Measurements from ENCODE around the gene EYA2. TPM values are rescaled to one million over a fixed set of nuclear protein-coding genes. Genes with fewer than 3 reads are reported as not detected.

Gene EYA2
- polyA plus RNA-seq, 3 donors: 0.04 to 0.16 TPM; not detected in 1

- H3K9me3 ChIP-seq (replicated peaks in 1 of 2; ENCODE audit: control insufficient read depth in 1 of 2, insufficient read depth in 1 of 2, low read length in 2 of 2): peaks cover 10% of the 10 kb centered on the region in 2 donors
- intact Hi-C loops (cut with micrococcal nuclease): loop anchor here in 1 of 2 donors (5.0 kb wide), 1 partner anchor 37 kb away; no protein-coding TSS in a partner anchor
- WGBS (ENCODE audit: insufficient coverage): 95% methylated on average over 3 of the region's 4 CpGs
Observed at GRCh38 chr20:47115694-47116093, 221.1 kb downstream of the EYA2 start.

GRCh38 chr20:47117371-47117770, 222.7 kb downstream of the EYA2 start:
- no peak overlapping the region for H3K27ac Mint-ChIP-seq
- peaks cover 16% of the 10 kb centered on the region for H3K4me1 Mint-ChIP-seq
- Histone ChIP-seq H2AFZ (ENCODE audit: insufficient read depth, low read depth, low read length, poor library complexity, severe bottlenecking) (no peak overlapping the region), H3K9me3 (replicated peaks in 1 of 2; ENCODE audit: control insufficient read depth in 1 of 2, insufficient read depth in 1 of 2, low read length in 2 of 2) (no peaks in the 10 kb centered on the region), H3K9ac (ENCODE audit: insufficient read depth, low read length, poor library complexity, severe bottlenecking) (no peak overlapping the region), H3K4me1 (ENCODE audit: control insufficient read depth in 1 of 2, insufficient read depth in 2 of 2, low read length in 2 of 2) (peaks cover 11 to 13% of the 10 kb centered on the region in 2 donors), H3K4me3 (replicated peaks in 1 of 3; ENCODE audit: low read depth in 2 of 3, low read length in 3 of 3) (no peak overlapping the region), H3K4me2 (replicated peaks; ENCODE audit: extremely low read depth, low read length, poor library complexity, severe bottlenecking) (no peak overlapping the region), H3K79me2 (ENCODE audit: insufficient read depth, low read length) (no peaks in the 10 kb centered on the region), H3K27me3 (ENCODE audit: control insufficient read depth in 2 of 2, insufficient read depth in 2 of 2, low read length in 2 of 2) (peaks cover 0 to 3% of the 10 kb centered on the region in 2 donors), H3K27ac (ENCODE audit: low read depth in 1 of 2, low read length in 2 of 2) (no peak overlapping the region), H4K20me1 (ENCODE audit: insufficient read depth, low read length) (no peaks in the 10 kb centered on the region), H3K36me3 (replicated peaks in 1 of 2; ENCODE audit: control insufficient read depth in 1 of 2, insufficient read depth in 2 of 2, low read length in 2 of 2) (no peaks in the 10 kb centered on the region)
- no peak for DNase-seq
- H3K36me3 Mint-ChIP-seq: peaks cover 0 to 3% of the 10 kb centered on the region in 2 donors
- peaks cover 0 to 3% (median 0%) of the 10 kb centered on the region in 7 donors for H3K9me3 Mint-ChIP-seq
- TF ChIP-seq CTCF (IDR thresholded peaks at IDR 0.05): no peak
- peak overlapping the region in 1 of 2 donors; percentile 49 for H3K4me3 Mint-ChIP-seq
- WGBS (ENCODE audit: insufficient coverage): 91% methylated on average over 10 of the region's 16 CpGs
- intact Hi-C loops (cut with micrococcal nuclease): loop anchor here in 1 of 2 donors (5.0 kb wide), 1 partner anchor 35 kb away; no protein-coding TSS in a partner anchor
- peaks cover 15 to 37% (median 33%) of the 10 kb centered on the region in 3 donors for H3K27me3 Mint-ChIP-seq (ENCODE audit: low read depth in 3 of 3)

More at GRCh38 chr20:47115694-47116093, 221.1 kb downstream of the EYA2 start:
- Histone ChIP-seq H3K27ac (ENCODE audit: low read depth in 1 of 2, low read length in 2 of 2) (no peak overlapping the region), H2AFZ (ENCODE audit: insufficient read depth, low read depth, low read length, poor library complexity, severe bottlenecking) (no peak overlapping the region), H3K79me2 (ENCODE audit: insufficient read depth, low read length) (no peaks in the 10 kb centered on the region), H3K9ac (ENCODE audit: insufficient read depth, low read length, poor library complexity, severe bottlenecking) (no peak overlapping the region), H3K4me3 (replicated peaks in 1 of 3; ENCODE audit: low read depth in 2 of 3, low read length in 3 of 3) (no peak overlapping the region), H3K36me3 (replicated peaks in 1 of 2; ENCODE audit: control insufficient read depth in 1 of 2, insufficient read depth in 2 of 2, low read length in 2 of 2) (no peaks in the 10 kb centered on the region), H3K4me2 (replicated peaks; ENCODE audit: extremely low read depth, low read length, poor library complexity, severe bottlenecking) (no peak overlapping the region), H4K20me1 (ENCODE audit: insufficient read depth, low read length) (no peaks in the 10 kb centered on the region), H3K27me3 (ENCODE audit: control insufficient read depth in 2 of 2, insufficient read depth in 2 of 2, low read length in 2 of 2) (peaks cover 0 to 3% of the 10 kb centered on the region in 2 donors), H3K4me1 (ENCODE audit: control insufficient read depth in 1 of 2, insufficient read depth in 2 of 2, low read length in 2 of 2) (peaks cover 11 to 13% of the 10 kb centered on the region in 2 donors)
- no peak for DNase-seq
- peak overlapping the region in 1 of 7 donors; percentile 1 for H3K27ac Mint-ChIP-seq
- peaks cover 0 to 3% of the 10 kb centered on the region in 2 donors for H3K36me3 Mint-ChIP-seq
- no peak overlapping the region for H3K4me3 Mint-ChIP-seq
- TF ChIP-seq CTCF (IDR thresholded peaks at IDR 0.05): no peak
- peaks cover 6 to 15% (median 10%) of the 10 kb centered on the region in 7 donors for H3K9me3 Mint-ChIP-seq
- peaks cover 16% of the 10 kb centered on the region for H3K4me1 Mint-ChIP-seq
- H3K27me3 Mint-ChIP-seq (ENCODE audit: low read depth in 3 of 3): peaks cover 17 to 37% (median 35%) of the 10 kb centered on the region in 3 donors

All from CD14-positive monocyte (primary cell).